ENCODE results near the gene CHL1.

Gene CHL1

GRCh38 chr3:399647-400046 lies 203.1 kb downstream of the CHL1 start:
- DNase-seq (ENCODE audit: low read depth): no peak

- no peak for DNase-seq (ENCODE audit: low read depth)
Measured at GRCh38 chr3:403826-404225, 207.3 kb downstream of the CHL1 start.

GRCh38 chr3:409011-409410 lies 212.4 kb downstream of the CHL1 start:
- DNase-seq (ENCODE audit: low read depth): no peak

- no peak for DNase-seq (ENCODE audit: low read depth)
Measured at GRCh38 chr3:411226-411625, 214.7 kb downstream of the CHL1 start.

- peak; percentile 3 for DNase-seq (ENCODE audit: low read depth)
Measured at GRCh38 chr3:414063-414462, 217.5 kb downstream of the CHL1 start.

- no peak for DNase-seq (ENCODE audit: low read depth)
Measured at GRCh38 chr3:418239-418929, 221.8 kb downstream of the CHL1 start.

GRCh38 chr3:420584-420983 lies 224.0 kb downstream of the CHL1 start:
- DNase-seq (ENCODE audit: low read depth): no peak

GRCh38 chr3:425079-425478 lies 228.5 kb downstream of the CHL1 start:
- no peak for DNase-seq (ENCODE audit: low read depth)

GRCh38 chr3:426072-426471 lies 229.5 kb downstream of the CHL1 start:
- no peak for DNase-seq (ENCODE audit: low read depth)

GRCh38 chr3:427128-427527 lies 230.6 kb downstream of the CHL1 start:
- DNase-seq (ENCODE audit: low read depth): no peak

- DNase-seq (ENCODE audit: low read depth): no peak
Measured at GRCh38 chr3:430186-430585, 233.6 kb downstream of the CHL1 start.

- no peak for DNase-seq (ENCODE audit: low read depth)
Measured at GRCh38 chr3:435161-435560, 238.6 kb downstream of the CHL1 start.

- no peak for DNase-seq (ENCODE audit: low read depth)
Measured at GRCh38 chr3:436053-436452, 239.5 kb downstream of the CHL1 start.

- DNase-seq (ENCODE audit: low read depth): no peak
Measured at GRCh38 chr3:440826-441225, 244.3 kb downstream of the CHL1 start.

- DNase-seq (ENCODE audit: low read depth): no peak
Measured at GRCh38 chr3:445960-446359, 249.4 kb downstream of the CHL1 start.

GRCh38 chr3:447671-448070 lies 251.1 kb downstream of the CHL1 start:
- no peak for DNase-seq (ENCODE audit: low read depth)

- no peak for DNase-seq (ENCODE audit: low read depth)
Measured at GRCh38 chr3:449711-450110, 253.1 kb downstream of the CHL1 start.

GRCh38 chr3:452221-452620 lies 255.7 kb downstream of the CHL1 start:
- DNase-seq (ENCODE audit: low read depth): no peak

GRCh38 chr3:453106-453505 lies 256.5 kb downstream of the CHL1 start:
- no peak for DNase-seq (ENCODE audit: low read depth)

GRCh38 chr3:454986-455385 lies 258.4 kb downstream of the CHL1 start:
- no peak for DNase-seq (ENCODE audit: low read depth)

- DNase-seq (ENCODE audit: low read depth): no peak
Measured at GRCh38 chr3:458124-458523, 261.6 kb downstream of the CHL1 start.

- DNase-seq (ENCODE audit: low read depth): no peak
Measured at GRCh38 chr3:458653-459310, 262.2 kb downstream of the CHL1 start.

Data from fibroblast of the conjunctiva (primary cell).